GM15510 (cell line): ENCODE data around the gene SLC39A9.

ENCODE experiments used
- POLR2A ChIP-seq: IDR thresholded peaks from 3 replicates; pipeline ENCODE4 v1.6.1; 2011; ENCODE audit warnings: borderline replicate concordance; ENCODE audit not compliant: insufficient read length; ENCODE audit errors: extremely low read depth

The SLC39A9 gene

GRCh38 chr14:69439521-69440270 is 41.2 kb downstream of the SLC39A9 start:
- TF ChIP-seq POLR2A: no peak

- TF ChIP-seq POLR2A: peak; percentile 39
Observed at GRCh38 chr14:69441948-69442347, 43.5 kb downstream of the SLC39A9 start.

GRCh38 chr14:69443296-69443805 is 44.9 kb downstream of the SLC39A9 start:
- no peak for TF ChIP-seq POLR2A

- TF ChIP-seq POLR2A: no peak
Observed at GRCh38 chr14:69449216-69449615, 50.7 kb downstream of the SLC39A9 start.

- no peak for TF ChIP-seq POLR2A
Observed at GRCh38 chr14:69451941-69452340, 53.4 kb downstream of the SLC39A9 start.

GRCh38 chr14:69458350-69458749 is 59.9 kb downstream of the SLC39A9 start:
- no peak for TF ChIP-seq POLR2A

GRCh38 chr14:69459122-69459521 is 60.6 kb downstream of the SLC39A9 start:
- no peak for TF ChIP-seq POLR2A

GRCh38 chr14:69460093-69460701 is 61.7 kb downstream of the SLC39A9 start:
- TF ChIP-seq POLR2A: no peak

- TF ChIP-seq POLR2A: no peak
Observed at GRCh38 chr14:69464379-69464778, 65.9 kb downstream of the SLC39A9 start.

- no peak for TF ChIP-seq POLR2A
Observed at GRCh38 chr14:69464829-69465228, 66.3 kb downstream of the SLC39A9 start.

- no peak for TF ChIP-seq POLR2A
Observed at GRCh38 chr14:69468949-69469348, 70.5 kb downstream of the SLC39A9 start.

- no peak for TF ChIP-seq POLR2A
Observed at GRCh38 chr14:69471436-69471835, 72.9 kb downstream of the SLC39A9 start.

- TF ChIP-seq POLR2A: no peak
Observed at GRCh38 chr14:69471916-69472315, 73.4 kb downstream of the SLC39A9 start.

GRCh38 chr14:69473260-69473659 is 74.8 kb downstream of the SLC39A9 start:
- TF ChIP-seq POLR2A: no peak

- no peak for TF ChIP-seq POLR2A
Observed at GRCh38 chr14:69473946-69474345, 75.5 kb downstream of the SLC39A9 start.
